K562 (cell line): ENCODE results near the gene RPE65. TPM values are rescaled to one million over a fixed set of nuclear protein-coding genes. Genes with fewer than 3 reads are reported as not detected.

ENCODE experiments used
- ATAC-seq: fragments of 200-7000 bp; cut with Tn5 transposase; 3 replicates; pipeline ENCODE4 v1.9.1; 2020; ENCODE audit warnings: moderate library complexity
- BruUV-seq: library from RNA; stranded (reverse); fragments of 400-500 nt; replicated peaks from 2 replicates; lab custom pipeline; 2021; lab: Mats Ljungman, UMichigan
- CTCF ChIA-PET: fragments of 300-600 bp; formaldehyde crosslinking; extraction: SDS; loops from one replicate; lab custom pipeline; 2021; ENCODE audit warnings: low intra/inter-chr PET ratio; lab: Yijun Ruan, JAX
- POLR2A ChIA-PET: fragments of 300-600, 350-650 bp; sonication (Branson Sonifier 250); formaldehyde crosslinking; extraction: SDS; loops from one replicate; lab custom pipeline; 2021; ENCODE audit warnings: antibody characterized with exemption, inconsistent platforms; lab: Yijun Ruan, JAX
- DNase-seq, 4 experiments: peaks; one replicate each; pipeline versions ENCODE4 v3.0.0 to v3.0.0-alpha.2; 2011 to 2018; ENCODE audit warnings: low spot score in 3 of 4, mixed read lengths in 3 of 4; ENCODE audit errors: extremely low read depth in 1 of 4
- FAIRE-seq: peaks from 2 replicates; lab custom pipeline; 2011; peaks lifted over from hg19 to GRCh38; lab: Jason Lieb, UNC
- H2AFZ ChIP-seq: 2 replicates; pipeline ENCODE4 v1.6.0; 2011; ENCODE audit warnings: low read depth, low read length, control low read depth, inconsistent platforms
- H3K27ac ChIP-seq: fragments of 200-600 bp; 3 replicates; pipeline ENCODE4 v1.8.0; 2011; ENCODE audit warnings: low read depth, mild to moderate bottlenecking, control low read depth, inconsistent platforms, low read length, moderate library complexity, mixed read lengths; ENCODE audit errors: extremely low read depth
- H3K27me3 ChIP-seq, 2 experiments: fragments of 300-600 bp in 1 of 2; 2 replicates in 1 of 2; 3 replicates in 1 of 2; pipeline versions ENCODE4 v1.6.0 to v1.8.0; 2011; ENCODE audit warnings: inconsistent platforms in 2 of 2, low read length in 2 of 2, mild to moderate bottlenecking in 1 of 2, mixed read lengths in 1 of 2, moderate library complexity in 1 of 2; ENCODE audit not compliant: control insufficient read depth in 2 of 2, insufficient read depth in 2 of 2
- H3K36me3 ChIP-seq: fragments of 300-600 bp; 3 replicates; pipeline ENCODE4 v1.8.0; 2011; ENCODE audit warnings: mild to moderate bottlenecking, low read length, inconsistent platforms; ENCODE audit not compliant: control insufficient read depth, insufficient read depth
- H3K4me1 ChIP-seq, 2 experiments: fragments of 200-600 bp in 1 of 2; replicated peaks in 1 of 2; 2 replicates in 1 of 2; 3 replicates in 1 of 2; pipeline versions ENCODE4 v1.5.1 to v1.8.0; 2011; ENCODE audit warnings: inconsistent platforms in 2 of 2, low read length in 2 of 2, mild to moderate bottlenecking in 1 of 2, mixed read lengths in 1 of 2, moderate library complexity in 1 of 2; ENCODE audit not compliant: control insufficient read depth in 2 of 2, insufficient read depth in 2 of 2
- H3K4me2 ChIP-seq: 2 replicates; pipeline ENCODE4 v1.6.1; 2011; ENCODE audit warnings: low read length, control low read depth, inconsistent platforms, mixed read lengths; ENCODE audit not compliant: insufficient read depth
- H3K4me3 ChIP-seq: fragments of 200-600 bp; sonication (generic), shearing (Covaris generic); 2 replicates; pipeline ENCODE4 v1.5.1; 2016; ENCODE audit warnings: control low read depth, inconsistent platforms
- H3K79me2 ChIP-seq: fragments of 200-600 bp; 3 replicates; pipeline ENCODE4 v1.8.0; 2011; ENCODE audit warnings: low read length, inconsistent platforms; ENCODE audit not compliant: control insufficient read depth, insufficient read depth
- H3K9ac ChIP-seq, 2 experiments: 2 replicates each; pipeline versions ENCODE4 v1.6.0 to v1.6.1; 2011; ENCODE audit warnings: low read depth in 2 of 2, low read length in 2 of 2, control low read depth in 1 of 2, inconsistent platforms in 1 of 2, mild to moderate bottlenecking in 1 of 2, mixed read lengths in 1 of 2; ENCODE audit not compliant: insufficient read depth in 1 of 2
- H3K9me1 ChIP-seq: one replicate; pipeline ENCODE4 v1.6.0; 2011; ENCODE audit warnings: inconsistent platforms, mild to moderate bottlenecking, low read length, moderate library complexity; ENCODE audit not compliant: control insufficient read depth, insufficient read depth
- H3K9me3 ChIP-seq: replicated peaks from 2 replicates; pipeline ENCODE4 v1.5.1; 2011; ENCODE audit warnings: low read depth, low read length, inconsistent platforms; ENCODE audit not compliant: control insufficient read depth, insufficient read depth
- H4K20me1 ChIP-seq: replicated peaks from 2 replicates; pipeline ENCODE4 v1.6.1; 2011; ENCODE audit warnings: low read length, inconsistent platforms, mixed read lengths; ENCODE audit not compliant: control insufficient read depth, insufficient read depth
- ADNP ChIP-seq: fragments of 200-800 bp; sonication (Bioruptor generic); IDR thresholded peaks from 2 replicates; pipeline ENCODE4 v1.6.1; 2016; ENCODE audit warnings: missing genetic modification characterization, missing compliant biosample characterization
- ARID2 ChIP-seq: fragments of 450-650 bp; IDR thresholded peaks from 2 replicates; pipeline ENCODE4 v1.6.1; 2017; ENCODE audit warnings: antibody characterized with exemption, mild to moderate bottlenecking
- EGR1 ChIP-seq: fragments of 450-650 bp; conservative IDR thresholded peaks from 2 replicates; pipeline ENCODE4 v1.6.1; 2017; ENCODE audit warnings: mild to moderate bottlenecking
- GTF3C2 ChIP-seq: IDR thresholded peaks from 3 replicates; pipeline ENCODE4 v1.6.1; 2011; ENCODE audit warnings: borderline replicate concordance, mild to moderate bottlenecking, moderate library complexity; ENCODE audit not compliant: insufficient read length; ENCODE audit errors: extremely low read depth
- HDAC1 ChIP-seq, 2 experiments: fragments of 450-650 bp; IDR thresholded peaks; 2 replicates each; pipeline ENCODE4 v1.6.1; 2016 to 2017; ENCODE audit warnings: inconsistent platforms in 1 of 2, mild to moderate bottlenecking in 1 of 2, moderate library complexity in 1 of 2
- PHB2 ChIP-seq: fragments of 450-650 bp; IDR thresholded peaks from 2 replicates; pipeline ENCODE4 v1.6.1; 2017; ENCODE audit warnings: low read depth
- ZNF589 ChIP-seq: fragments of 200-800 bp; sonication (Bioruptor generic); IDR thresholded peaks from 2 replicates; pipeline ENCODE4 v1.6.1; 2016; ENCODE audit warnings: low read depth, missing genetic modification characterization, missing compliant biosample characterization
- ZSCAN29 ChIP-seq: fragments of 450-650 bp; IDR thresholded peaks from 2 replicates; pipeline ENCODE4 v1.6.1; 2017
- WGBS: fragments of 100-300 bp; shearing (Covaris generic); methylation state at CpG from one replicate; pipeline ENCODE4 v1.1.6; 2016; ENCODE audit warnings: low coverage, mixed read lengths; ENCODE audit not compliant: insufficient coverage; ENCODE audit errors: missing lambda C conversion rate; 5-methylcytosine and 5-hydroxymethylcytosine counted together
- in situ Hi-C: fragments of 300-500 bp; cut with MboI; formaldehyde crosslinking; loops from 4 replicates; pipeline ENCODE4 v1.15.0; 2018; ENCODE audit warnings: inconsistent platforms, mixed read lengths
- intact Hi-C: fragments of 100-400 bp; cut with micrococcal nuclease; formaldehyde crosslinking; loops from 2 replicates; pipeline ENCODE4 v1.14.2; 2022
- polyA plus RNA-seq, 8 experiments: library from polyadenylated mRNA; depleted of rRNA in 4 of 8; stranded (reverse) in 5 of 8; unstranded in 3 of 8; fragments of >200 nt; fragmentation: Nextera tagmentation in 2 of 8; fragmentation: Illumina TruSeq in 1 of 8; extraction: Ambion mirVana in 2 of 8; extraction: Trizol in 1 of 8; gene quantifications; 2 replicates each; pipeline versions ENCODE4 v1.2.1 to v1.2.3, GENCODE V29; 2011 to 2014; ENCODE audit warnings: inconsistent platforms in 1 of 8, missing spikeins in 1 of 8
- total RNA-seq, 7 experiments: library from RNA; depleted of rRNA in 6 of 7; stranded (reverse); fragments of >200 nt in 6 of 7; fragmentation: Illumina TruSeq in 2 of 7; extraction: Trizol in 2 of 7; gene quantifications; 2 replicates each; pipeline versions ENCODE4 v1.2.1 to v1.2.3, GENCODE V29; 2011 to 2021; ENCODE audit warnings: low replicate concordance in 1 of 7
- TF ChIP-seq, protein P1 (sequence below): fragments of 200-800 bp; sonication (Bioruptor generic); IDR thresholded peaks from 2 replicates; pipeline ENCODE4 v1.6.1; 2016; ENCODE audit warnings: missing genetic modification characterization, missing compliant biosample characterization
- TF ChIP-seq, protein P2 (sequence below): IDR thresholded peaks from 2 replicates; pipeline ENCODE4 v1.6.1; 2011; ENCODE audit warnings: borderline replicate concordance, low read depth, mild to moderate bottlenecking, moderate library complexity, low read length; ENCODE audit not compliant: insufficient read depth, poor library complexity, severe bottlenecking
- TF ChIP-seq, protein P3 (sequence below): IDR thresholded peaks from 3 replicates; pipeline ENCODE4 v1.6.1; 2011; ENCODE audit warnings: borderline replicate concordance, mild to moderate bottlenecking; ENCODE audit not compliant: insufficient read length, insufficient read depth

Gene RPE65
- total and polyA plus RNA-seq, 9 of the 15 experiments (the other 6 are each of a cell fraction or from before 2014, with no cell fraction given), result 0.14 TPM; not detected in 8

GRCh38 chr1:68478662-68479061 is 28.9 kb upstream of the RPE65 start:
- Histone ChIP-seq H3K4me2 (no peak overlapping the region), H3K27ac (no peak overlapping the region), H3K4me3 (no peak overlapping the region), H3K79me2 (no peaks in the 10 kb centered on the region), H4K20me1 (no peaks in the 10 kb centered on the region), H3K9me3 (no peaks in the 10 kb centered on the region), H3K27me3 (no peaks in the 10 kb centered on the region), H3K4me1 (no peaks in the 10 kb centered on the region), H3K36me3 (peaks cover 71% of the 10 kb centered on the region), H3K9me1 (no peaks in the 10 kb centered on the region), H3K9ac (no peak overlapping the region), H2AFZ (no peak overlapping the region)
- no TSS peak for BruUV-seq
- no peak for DNase-seq
- ATAC-seq, result no peak
- POLR2A ChIA-PET, result interaction anchor here (0.6 kb wide), 1 partner anchor 1309 kb away, joined by 3 read pairs; no protein-coding TSS in a partner anchor
- WGBS, result 86% methylated on average over 2 of the region's 2 CpGs
- CTCF ChIA-PET, result no interaction called here
- FAIRE-seq, result no peak
- intact Hi-C loops (no loop called here), in situ Hi-C loops (loop anchor here (25.0 kb wide), 1 partner anchor 1659 kb away; no protein-coding TSS in a partner anchor)
- TF ChIP-seq, protein P1, sequence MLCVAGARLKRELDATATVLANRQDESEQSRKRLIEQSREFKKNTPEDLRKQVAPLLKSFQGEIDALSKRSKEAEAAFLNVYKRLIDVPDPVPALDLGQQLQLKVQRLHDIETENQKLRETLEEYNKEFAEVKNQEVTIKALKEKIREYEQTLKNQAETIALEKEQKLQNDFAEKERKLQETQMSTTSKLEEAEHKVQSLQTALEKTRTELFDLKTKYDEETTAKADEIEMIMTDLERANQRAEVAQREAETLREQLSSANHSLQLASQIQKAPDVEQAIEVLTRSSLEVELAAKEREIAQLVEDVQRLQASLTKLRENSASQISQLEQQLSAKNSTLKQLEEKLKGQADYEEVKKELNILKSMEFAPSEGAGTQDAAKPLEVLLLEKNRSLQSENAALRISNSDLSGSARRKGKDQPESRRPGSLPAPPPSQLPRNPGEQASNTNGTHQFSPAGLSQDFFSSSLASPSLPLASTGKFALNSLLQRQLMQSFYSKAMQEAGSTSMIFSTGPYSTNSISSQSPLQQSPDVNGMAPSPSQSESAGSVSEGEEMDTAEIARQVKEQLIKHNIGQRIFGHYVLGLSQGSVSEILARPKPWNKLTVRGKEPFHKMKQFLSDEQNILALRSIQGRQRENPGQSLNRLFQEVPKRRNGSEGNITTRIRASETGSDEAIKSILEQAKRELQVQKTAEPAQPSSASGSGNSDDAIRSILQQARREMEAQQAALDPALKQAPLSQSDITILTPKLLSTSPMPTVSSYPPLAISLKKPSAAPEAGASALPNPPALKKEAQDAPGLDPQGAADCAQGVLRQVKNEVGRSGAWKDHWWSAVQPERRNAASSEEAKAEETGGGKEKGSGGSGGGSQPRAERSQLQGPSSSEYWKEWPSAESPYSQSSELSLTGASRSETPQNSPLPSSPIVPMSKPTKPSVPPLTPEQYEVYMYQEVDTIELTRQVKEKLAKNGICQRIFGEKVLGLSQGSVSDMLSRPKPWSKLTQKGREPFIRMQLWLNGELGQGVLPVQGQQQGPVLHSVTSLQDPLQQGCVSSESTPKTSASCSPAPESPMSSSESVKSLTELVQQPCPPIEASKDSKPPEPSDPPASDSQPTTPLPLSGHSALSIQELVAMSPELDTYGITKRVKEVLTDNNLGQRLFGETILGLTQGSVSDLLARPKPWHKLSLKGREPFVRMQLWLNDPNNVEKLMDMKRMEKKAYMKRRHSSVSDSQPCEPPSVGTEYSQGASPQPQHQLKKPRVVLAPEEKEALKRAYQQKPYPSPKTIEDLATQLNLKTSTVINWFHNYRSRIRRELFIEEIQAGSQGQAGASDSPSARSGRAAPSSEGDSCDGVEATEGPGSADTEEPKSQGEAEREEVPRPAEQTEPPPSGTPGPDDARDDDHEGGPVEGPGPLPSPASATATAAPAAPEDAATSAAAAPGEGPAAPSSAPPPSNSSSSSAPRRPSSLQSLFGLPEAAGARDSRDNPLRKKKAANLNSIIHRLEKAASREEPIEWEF (CRISPR knock-in tag), result no peak
- TF ChIP-seq ZNF589 (CRISPR knock-in tag), result no peak
- TF ChIP-seq PHB2, result no peak
- no peak for TF ChIP-seq EGR1
- no peak for TF ChIP-seq ARID2
- no peak for TF ChIP-seq ADNP
- TF ChIP-seq ZSCAN29, result no peak
- TF ChIP-seq GTF3C2, result no peak
- TF ChIP-seq, protein P2, sequence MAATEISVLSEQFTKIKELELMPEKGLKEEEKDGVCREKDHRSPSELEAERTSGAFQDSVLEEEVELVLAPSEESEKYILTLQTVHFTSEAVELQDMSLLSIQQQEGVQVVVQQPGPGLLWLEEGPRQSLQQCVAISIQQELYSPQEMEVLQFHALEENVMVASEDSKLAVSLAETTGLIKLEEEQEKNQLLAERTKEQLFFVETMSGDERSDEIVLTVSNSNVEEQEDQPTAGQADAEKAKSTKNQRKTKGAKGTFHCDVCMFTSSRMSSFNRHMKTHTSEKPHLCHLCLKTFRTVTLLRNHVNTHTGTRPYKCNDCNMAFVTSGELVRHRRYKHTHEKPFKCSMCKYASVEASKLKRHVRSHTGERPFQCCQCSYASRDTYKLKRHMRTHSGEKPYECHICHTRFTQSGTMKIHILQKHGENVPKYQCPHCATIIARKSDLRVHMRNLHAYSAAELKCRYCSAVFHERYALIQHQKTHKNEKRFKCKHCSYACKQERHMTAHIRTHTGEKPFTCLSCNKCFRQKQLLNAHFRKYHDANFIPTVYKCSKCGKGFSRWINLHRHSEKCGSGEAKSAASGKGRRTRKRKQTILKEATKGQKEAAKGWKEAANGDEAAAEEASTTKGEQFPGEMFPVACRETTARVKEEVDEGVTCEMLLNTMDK, result no peak
- TF ChIP-seq, protein P3, sequence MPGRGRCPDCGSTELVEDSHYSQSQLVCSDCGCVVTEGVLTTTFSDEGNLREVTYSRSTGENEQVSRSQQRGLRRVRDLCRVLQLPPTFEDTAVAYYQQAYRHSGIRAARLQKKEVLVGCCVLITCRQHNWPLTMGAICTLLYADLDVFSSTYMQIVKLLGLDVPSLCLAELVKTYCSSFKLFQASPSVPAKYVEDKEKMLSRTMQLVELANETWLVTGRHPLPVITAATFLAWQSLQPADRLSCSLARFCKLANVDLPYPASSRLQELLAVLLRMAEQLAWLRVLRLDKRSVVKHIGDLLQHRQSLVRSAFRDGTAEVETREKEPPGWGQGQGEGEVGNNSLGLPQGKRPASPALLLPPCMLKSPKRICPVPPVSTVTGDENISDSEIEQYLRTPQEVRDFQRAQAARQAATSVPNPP, result no peak
- no peak for TF ChIP-seq HDAC1 (IDR thresholded peaks at IDR 0.05)
